ENCODE results near the gene IL17B. TPM values are rescaled to one million over a fixed set of nuclear protein-coding genes. Genes with fewer than 3 reads are reported as not detected.

Gene IL17B
- total RNA-seq, 2 experiments from 2014 or later, result not detected

DNA sequence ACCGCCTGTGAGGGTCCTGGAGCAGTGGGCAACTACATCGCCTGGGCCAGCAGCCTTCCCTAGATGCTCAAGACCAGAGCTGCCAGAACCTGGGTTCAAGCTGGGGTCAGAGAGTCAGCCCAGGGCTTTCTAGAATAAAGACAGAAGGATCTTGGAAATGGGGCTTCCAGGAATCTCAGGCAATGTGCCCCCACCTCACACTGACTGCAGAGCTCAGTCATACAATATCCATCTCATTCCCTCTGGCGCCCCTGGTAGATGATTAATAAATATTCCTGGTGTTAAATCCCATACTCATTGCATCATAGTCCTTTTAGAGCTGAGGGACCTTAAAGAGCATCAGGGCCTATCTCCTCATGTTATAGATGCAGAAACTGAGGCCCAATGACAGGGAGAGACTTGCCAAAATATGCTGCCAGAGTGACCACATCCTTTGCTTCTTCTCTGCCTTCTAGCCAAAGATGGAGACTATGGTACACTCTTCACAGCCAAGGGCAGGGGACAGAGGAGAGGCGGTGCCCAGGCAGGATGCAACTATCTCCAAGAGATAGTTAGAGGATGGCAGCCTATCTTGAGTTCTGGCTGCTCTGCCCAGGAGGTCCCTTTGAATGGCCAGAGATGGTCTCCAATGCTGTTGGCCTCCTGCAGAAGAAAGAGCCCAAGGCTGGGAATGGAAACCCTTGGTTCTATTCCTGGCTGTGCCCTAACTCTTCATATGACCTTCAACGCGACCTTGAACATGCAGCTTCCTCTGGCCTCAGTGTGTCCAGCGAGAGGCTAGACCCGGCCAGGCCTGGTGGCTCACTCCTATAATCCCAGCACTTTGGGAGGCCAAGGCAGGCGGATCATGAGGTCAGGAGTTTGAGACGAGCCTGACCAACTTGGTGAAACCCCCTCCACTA lies 36.2 kb upstream of the IL17B start:
- ChIA-PET POLR2A (no interaction called here), CTCF (no interaction called here)

DNA sequence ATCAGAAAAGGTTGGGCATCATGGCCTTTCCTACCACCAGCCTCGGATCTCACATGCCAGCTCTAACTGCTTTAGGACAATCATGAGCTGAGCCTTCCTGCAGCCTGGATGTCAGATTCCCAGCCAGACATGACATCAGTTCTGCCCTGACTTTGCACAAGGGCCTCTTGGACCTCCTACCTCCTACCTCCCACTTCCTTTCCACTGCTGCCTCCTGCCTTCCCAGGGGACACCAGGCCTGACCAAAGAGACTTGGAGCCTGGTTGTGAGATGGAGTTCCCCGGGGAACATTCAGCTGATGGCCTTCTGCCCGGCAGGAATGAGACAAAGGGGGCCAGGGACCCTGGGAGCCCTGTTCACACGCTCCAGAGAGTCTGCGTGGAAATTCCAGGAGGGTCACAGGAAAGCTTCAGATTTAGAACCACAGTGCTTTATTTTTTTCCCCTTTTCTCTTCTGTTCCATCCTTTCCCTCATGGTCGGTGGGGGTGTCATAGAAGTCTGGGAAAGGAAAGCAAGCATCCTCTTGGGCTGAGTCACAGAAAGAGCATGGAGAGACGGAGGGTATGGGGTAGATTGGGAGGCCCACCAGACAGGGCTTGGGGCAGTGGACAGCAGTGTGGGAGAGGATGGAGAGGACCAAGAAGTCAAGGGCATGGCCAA lies 35.4 kb upstream of the IL17B start:
- POLR2A ChIA-PET, result no interaction called here
- CTCF ChIA-PET, result no interaction called here

DNA sequence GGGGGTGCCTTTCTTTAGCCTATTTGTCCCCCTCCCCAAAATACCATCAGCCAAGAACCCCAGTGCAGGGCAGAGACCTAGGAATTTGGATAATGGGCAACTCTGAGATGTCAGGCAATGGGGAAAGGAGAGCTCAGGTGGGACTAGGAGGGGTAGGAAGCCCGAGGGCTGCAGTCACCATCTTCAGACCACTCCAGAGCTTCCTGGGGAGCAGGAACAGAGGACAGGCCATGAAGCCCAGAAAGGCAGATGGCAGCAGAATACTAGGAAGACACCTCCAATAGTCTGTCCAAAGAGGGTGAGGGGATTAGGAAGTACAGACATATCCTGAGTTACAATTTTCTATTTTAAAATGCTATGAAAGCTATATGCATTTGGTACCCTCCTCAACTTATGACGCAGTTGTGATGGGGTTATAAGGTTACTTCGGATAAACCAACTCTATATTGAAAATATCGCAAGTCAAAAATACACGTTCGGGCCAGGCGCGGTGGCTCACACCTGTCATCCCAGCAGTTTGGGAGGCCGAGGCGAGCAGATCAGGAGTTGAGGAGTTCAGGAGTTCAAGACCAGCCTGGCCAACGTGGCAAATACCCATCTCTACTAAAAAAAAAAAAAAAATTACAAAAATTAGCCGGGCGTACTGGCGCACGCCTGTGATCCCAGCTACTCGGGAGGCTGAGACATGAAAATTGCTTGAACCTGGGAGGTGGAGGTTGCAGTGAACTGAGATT lies 34.6 kb upstream of the IL17B start:
- ChIA-PET POLR2A (no interaction called here), CTCF (interaction anchor here (0.7 to 1.2 kb wide), 2 partner anchors 32 to 102 kb away, joined by 3 read pairs; no protein-coding TSS in a partner anchor)

DNA sequence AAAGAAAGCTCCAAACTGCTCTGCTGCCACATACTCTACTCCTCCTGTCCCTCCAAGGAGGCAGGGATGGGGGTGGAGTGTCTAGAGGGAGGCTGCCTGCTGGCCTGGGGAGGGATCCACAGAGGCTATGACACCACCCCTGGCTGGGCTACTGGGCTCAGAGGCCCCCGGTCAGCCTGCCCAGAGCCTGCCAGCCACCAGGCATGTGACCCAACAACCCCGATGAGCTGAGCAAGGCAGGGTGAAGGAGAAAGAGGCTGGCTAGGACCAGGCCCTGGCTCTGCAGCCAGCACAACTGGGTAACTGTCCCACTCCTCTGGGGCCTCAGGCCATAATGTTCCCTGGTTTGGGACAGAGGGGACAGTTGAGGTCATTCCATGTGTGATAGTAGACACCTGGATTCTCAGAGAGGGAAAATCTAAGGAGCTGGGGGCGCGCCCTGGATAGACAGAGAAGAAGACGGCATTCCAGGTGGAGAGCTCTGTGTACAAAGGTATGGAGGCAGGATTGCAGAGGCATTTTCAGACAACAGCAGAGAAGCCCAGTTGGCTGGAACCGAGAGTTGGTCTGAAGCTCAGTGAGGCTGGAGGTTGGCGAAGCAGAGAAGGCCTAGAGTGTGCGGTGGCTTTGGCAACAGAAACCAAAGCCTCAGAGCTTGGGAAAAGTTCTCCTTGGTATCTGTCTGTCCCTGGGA lies 33.8 kb upstream of the IL17B start:
- POLR2A ChIA-PET, result no interaction called here
- CTCF ChIA-PET, result interaction anchor here (0.6 to 1.2 kb wide), 2 partner anchors 32 to 416 kb away, joined by 3 read pairs; no protein-coding TSS in a partner anchor

DNA sequence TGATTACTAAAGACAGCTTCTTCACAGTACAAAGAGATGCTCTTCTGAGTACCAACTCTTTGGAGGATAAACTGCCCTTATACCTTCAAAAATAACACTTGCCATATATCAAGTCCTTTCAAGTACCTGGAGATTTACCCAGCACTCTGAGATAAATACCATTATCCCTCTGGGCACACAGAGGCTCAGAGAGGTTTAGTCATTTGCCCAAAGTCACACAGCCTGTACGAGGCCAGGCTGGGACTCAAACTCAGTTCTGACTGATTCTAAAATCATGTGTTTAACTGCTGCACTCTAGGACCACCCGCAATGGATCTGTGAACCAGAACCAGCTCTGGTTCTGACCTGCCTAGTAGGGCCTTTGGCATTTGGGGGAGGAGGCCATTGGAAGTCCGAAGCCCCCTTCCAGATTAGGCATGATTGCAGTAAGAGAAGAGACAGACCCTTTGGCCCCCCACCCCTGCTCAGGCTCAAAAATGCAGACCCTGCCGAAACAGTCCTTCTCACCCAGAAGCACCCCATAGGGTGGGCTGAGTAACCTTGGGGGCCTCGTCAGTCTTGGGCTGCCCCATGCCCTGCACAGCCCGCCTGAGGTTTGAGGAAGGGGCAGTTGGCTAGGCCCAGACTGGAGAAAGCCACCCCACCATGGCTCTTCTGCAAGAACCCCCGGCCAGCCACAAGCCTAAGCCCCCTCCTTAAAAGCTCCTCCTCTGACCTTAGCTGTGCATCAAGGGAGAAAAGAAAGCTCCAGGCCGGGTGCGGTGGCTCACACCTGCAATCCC lies 32.8 kb upstream of the IL17B start:
- ChIA-PET POLR2A (no interaction called here), CTCF (interaction anchor here (0.6 kb wide), 1 partner anchor 417 kb away, joined by 3 read pairs; no protein-coding TSS in a partner anchor)

DNA sequence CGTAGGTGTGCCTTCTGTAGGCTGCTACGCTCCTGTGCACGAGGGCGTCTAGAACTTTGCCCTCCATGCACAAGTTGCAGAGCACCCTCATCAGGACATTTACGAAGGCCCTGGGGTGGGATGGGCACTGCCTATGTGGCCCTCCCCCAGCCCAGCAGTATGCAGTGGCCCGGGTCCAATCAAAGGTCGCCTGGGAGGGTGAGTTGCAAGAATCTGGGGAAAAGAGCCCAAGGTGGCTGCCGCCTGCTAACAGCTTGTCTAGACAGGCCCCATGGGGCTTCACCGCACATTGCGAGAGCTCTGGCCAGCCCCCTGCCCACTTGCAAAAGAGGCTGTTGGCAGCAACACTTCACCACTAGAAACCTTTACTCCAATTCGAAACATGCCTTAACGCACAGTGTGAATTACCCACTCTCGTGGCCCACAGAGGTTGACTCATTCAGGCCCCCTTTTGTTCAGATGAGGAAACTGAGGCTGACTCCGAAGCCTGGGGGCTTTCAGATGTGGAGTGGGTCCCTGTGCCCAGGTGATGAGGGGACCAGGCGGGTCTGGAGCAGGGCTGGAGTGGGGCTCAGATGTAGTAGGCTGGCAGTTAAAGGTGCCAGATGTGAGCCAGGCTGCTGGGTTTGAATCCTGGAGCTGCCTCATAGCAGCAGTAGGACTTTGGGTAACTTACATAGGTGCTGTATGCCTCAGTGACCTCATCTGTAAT lies 31.8 kb upstream of the IL17B start:
- POLR2A ChIA-PET, result no interaction called here
- CTCF ChIA-PET, result no interaction called here

DNA sequence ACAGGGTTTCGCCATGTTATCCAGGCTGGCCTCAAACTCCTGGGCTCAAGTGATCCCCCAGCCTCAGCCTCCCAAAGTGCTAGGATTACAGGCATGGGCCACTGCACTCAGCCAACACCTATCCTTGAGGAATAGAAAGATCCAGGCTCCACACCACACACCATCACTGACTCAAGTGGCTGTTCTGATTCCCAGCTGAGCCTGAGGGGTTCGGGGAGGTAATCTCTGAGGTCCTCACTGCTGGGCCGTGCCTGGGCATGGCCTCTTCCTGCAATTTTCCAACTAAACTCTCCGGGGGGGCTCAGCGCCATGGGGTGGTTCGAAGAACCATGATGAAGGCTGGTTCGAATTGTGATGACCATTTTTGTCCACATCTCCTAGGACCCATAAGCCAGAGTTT lies 31.0 kb upstream of the IL17B start:
- ChIA-PET CTCF (interaction anchor here (0.7 kb wide), 1 partner anchor 47 kb away, joined by 3 read pairs; no protein-coding TSS in a partner anchor), POLR2A (no interaction called here)

DNA sequence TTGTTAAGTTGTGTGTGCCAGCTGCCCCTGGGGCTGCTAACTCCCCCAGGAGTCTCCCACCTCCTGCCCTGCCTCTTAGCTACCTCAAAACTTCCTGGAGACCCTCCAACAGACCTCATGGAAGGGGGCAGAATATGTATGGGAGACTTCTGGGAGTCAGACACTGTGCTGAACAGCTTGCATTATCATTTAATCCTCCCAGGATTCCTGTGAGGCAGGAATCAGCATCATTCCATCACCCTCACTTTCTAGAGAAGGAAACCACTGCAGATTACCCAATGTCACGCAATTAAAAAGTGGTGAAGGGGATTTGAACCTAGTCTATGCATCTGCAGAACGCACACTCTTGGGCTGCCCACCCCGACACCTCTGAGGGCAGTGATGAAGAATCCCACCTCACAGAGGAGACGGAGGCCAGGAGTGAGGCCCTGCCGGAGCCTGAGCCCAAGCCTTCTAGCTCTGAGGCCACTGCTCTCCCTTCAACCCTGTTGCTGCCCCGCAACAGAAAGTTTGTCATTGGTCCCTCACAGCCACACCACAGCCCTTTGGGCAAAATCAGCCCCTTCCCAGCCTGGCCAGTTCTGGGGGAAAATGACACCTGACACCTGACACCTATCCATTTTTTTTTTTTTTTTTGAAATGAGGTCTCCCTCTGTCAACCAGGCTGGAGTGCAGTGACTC lies 30.3 kb upstream of the IL17B start:
- ChIA-PET POLR2A (no interaction called here), CTCF (interaction anchor here (0.7 kb wide), 1 partner anchor 46 kb away, joined by 3 read pairs; no protein-coding TSS in a partner anchor)

DNA sequence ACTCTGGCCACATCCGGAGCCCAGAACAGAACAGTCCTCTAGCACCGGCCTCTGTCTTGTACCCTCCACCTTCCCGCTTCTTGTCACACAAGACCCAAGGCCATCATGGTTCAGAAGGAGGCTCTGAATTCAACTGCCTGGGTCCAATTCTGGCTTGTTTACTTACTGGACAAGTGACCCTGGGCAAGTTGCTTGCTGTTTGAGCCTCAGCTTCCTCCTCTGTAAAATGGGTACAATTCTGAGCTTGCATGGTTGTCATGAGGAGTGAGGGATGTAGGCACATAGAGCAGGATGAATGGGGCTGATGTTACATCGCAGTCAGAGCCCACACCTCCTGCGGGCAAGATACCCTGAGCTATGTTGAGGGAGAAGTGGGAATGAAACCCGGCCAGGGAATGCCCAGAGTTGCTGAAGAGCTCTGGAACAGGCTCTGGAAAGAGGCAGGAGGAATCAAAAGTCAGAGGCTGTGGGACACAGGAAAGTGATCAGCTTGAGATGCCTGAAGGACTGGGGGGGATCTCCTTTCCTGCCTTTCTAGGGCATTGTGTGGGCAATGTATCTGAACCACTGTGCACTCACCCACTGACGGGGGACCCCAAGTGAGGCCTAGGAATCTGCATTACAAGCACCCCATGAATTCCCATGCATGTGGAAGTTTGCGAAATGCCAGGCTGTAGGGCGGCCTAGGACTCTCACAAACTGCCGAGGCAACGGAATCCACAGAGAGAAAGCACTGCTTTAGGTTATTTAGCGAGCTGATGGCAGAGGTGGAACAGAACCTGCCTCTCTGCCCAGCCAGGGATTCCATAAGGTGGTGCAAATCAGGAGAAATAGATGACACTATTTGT lies 29.4 kb upstream of the IL17B start:
- ChIA-PET POLR2A (no interaction called here), CTCF (no interaction called here)

DNA sequence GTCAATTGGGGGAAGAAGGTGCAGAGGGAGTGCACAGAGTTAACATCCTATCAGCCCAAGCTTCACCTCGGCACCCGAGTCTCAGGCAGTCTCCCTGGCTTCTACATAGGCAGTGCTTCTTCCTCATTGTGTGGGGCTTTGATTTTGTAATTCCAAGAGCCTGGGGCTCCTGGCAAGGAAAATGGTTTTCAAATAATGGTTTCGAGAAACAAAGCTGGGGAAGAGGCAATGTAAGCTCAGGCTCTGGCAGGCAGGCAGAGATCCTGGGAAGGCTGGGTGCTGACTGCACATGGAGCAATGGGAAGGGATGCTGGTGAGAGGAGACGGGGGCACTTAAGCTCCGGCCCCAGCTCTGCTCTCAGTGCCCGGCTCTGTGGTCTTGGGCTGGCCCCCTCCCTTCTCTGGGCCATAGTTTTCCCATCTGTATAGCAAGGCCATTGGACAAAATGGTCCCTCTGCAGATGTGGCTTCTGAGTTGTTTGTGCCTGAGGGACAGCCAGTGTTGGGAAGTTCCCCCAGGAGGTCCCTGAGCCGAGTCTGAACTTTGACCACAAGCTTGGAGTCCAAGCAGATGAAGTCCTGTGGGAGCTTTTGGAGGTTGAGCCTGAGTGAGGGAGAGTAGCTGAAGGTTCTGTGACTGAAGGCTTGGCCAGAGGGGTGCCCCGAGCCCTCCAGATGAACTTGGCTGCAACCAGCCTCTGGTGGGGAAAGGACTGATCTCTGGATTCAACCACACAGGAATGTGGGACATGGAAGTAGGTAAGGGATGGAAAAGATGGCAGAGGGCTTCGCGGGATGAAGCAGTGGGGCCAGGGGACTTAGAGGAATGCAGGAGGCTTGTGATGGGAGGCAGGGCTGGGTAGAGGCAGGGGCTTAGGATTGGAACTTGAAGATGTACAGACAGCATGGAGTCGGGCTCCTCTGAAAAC lies 28.5 kb upstream of the IL17B start:
- ChIA-PET CTCF (no interaction called here), POLR2A (no interaction called here)

DNA sequence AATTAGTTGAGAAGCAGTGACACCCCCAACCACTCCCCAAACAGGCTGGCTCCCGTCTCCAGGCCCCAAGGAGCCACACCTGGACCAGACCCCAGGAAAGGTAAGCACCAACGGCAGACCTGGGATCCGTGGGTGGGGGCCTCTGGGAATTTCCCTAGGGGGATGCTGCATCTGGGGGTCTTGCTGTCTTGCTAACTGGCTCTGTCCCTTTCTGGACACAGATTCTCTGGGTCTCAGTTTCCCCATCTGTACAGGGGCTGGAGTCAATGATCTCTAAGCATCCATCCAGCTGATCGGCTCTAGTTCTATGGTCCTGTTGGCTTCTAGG lies 27.9 kb upstream of the IL17B start:
- ChIA-PET POLR2A (no interaction called here), CTCF (no interaction called here)

DNA sequence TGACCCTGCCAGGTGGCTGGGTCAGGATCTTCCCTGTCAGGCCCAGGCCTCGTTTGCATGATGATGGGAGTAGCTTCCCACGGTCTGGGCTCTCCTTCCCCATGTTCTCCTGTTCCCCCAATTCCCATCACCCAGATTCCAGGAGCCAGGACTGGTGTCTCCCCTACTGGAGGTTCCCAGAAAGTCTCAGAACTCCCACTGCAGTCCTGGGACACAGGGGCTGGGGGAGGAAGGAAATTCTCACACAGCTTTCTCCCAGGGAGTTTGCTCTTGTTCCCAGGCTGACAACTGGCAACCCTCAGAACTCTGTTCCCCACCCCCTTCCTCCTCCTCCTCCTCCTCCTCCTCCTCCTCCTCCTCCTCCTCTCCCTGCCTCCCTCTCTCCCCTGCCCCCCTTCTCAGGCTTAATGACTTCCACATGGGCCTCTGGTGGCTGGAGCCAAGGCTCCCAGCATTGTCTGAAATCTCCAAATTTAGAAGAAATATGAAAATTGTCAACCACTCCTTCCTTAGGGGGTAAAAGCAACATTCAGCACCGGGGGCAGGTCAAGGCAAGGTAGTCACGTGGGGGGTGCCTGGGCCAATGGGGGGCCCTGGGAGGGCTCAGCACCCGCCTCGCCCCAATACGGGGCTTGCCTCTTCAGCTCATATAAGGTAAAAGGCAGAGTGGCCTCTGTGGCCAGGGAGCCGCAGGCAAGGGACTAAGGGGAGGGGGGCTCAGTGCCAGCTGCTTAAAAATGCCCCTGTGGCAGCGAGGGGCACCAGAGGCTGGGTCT lies 27.3 kb upstream of the IL17B start:
- POLR2A ChIA-PET, result no interaction called here
- CTCF ChIA-PET, result no interaction called here

DNA sequence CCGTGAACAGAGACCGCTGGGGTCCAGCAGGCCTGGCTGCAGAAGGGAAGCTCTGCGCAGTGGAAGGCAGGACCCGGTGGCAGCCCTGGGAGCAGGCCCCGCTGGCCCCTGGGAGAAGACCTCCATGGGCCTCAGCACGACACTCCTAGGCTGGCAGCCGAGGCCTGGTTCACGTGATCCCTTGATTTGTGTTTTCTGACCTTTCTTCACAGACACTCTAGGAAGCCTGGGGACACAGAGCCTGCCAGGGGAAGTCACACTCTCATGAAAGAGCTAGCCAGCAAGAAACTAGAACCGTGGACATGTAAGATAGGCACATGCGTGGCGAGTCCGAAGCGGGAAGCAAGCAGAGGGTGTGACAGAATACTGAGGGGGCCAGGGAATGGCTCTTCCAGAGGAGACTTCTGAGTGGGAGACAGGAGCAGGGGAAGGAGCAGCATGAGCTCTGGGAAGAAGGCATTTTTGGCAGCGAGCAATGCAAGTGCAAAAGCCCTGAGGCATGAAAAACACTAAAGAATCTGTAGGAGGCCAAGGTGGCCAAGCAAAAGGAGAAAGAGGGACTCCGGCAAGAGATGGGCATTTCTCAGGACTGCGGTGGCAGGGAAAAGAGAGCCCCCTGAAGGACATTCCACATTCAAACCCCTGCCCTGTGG lies 26.6 kb upstream of the IL17B start:
- POLR2A ChIA-PET, result no interaction called here
- CTCF ChIA-PET, result no interaction called here

DNA sequence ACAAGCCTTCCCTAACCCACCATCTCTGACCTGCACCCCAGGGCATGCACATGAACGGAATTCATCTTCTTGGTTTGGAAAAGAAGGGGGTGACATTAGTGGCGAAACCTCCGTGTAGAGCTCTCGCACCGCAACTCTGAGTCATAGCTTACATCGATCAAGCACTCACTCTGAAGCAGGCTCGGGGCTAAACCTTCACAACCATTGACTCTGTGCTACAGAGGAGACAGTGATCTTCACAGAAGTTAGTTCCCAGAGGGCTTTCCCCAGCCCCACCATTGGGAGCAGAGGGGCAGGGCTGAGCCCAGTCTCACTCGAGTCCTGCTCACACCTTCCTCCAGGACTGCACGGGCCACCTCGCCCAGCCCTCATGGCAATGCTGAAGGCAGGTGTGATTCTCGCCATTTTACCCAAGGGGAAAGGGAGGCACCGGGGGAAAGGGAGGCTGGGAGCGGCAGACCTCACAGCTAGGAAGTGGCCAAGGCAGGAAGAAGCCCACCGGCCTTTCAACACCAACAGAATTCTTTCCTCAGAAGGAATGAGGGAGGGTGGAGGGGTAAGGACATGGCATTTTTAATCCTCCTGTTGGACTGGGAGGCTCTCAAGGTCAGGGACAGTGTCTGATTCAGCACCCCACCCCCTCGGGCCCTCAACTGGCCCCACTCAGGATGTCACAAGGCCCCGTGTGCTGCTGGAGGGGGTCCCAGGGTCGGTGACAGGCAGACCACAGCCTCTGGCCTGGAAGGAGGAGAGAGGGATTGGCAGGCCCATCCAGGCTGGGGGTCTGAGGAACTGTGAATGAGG lies 25.9 kb upstream of the IL17B start:
- ChIA-PET POLR2A (no interaction called here), CTCF (no interaction called here)

Data from activated CD8-positive, alpha-beta memory T cell treated with anti-CD3 and anti-CD28 coated beads for 36 hours (primary cell).